Nephron (organoid): ENCODE results near the gene WNT3A.

ENCODE experiments used
- H3K27ac Mint-ChIP-seq, 3 experiments: 2 replicates each; pipeline ENCODE4 v1.8.0; 2020; ENCODE audit warnings: mixed read lengths in 3 of 3, mild to moderate bottlenecking in 2 of 3, moderate library complexity in 1 of 3
- H3K27me3 Mint-ChIP-seq: 2 replicates; pipeline ENCODE4 v1.8.0; 2021; ENCODE audit warnings: low read depth, mild to moderate bottlenecking, moderate library complexity, mixed read lengths
- H3K36me3 Mint-ChIP-seq: 2 replicates; pipeline ENCODE4 v1.8.0; 2020; ENCODE audit warnings: low read depth, mixed read lengths
- H3K4me1 Mint-ChIP-seq: 2 replicates; pipeline ENCODE4 v1.8.0; 2020; ENCODE audit warnings: mixed read lengths
- H3K4me3 Mint-ChIP-seq, 3 experiments: 2 replicates each; pipeline ENCODE4 v1.8.0; 2020; ENCODE audit warnings: mild to moderate bottlenecking in 3 of 3, mixed read lengths in 3 of 3, moderate library complexity in 2 of 3
- H3K9me3 Mint-ChIP-seq: 2 replicates; pipeline ENCODE4 v1.8.0; 2020; ENCODE audit warnings: mixed read lengths
- TF ChIP-seq, protein P1 (sequence below), 3 experiments: fragments of 200-600 bp; sonication (generic); IDR thresholded peaks; one replicate each; pipeline ENCODE4 v1.5.0; 2021; ENCODE audit warnings: antibody characterized with exemption in 3 of 3; ENCODE audit not compliant: unreplicated experiment in 3 of 3

WNT3A gene

DNA sequence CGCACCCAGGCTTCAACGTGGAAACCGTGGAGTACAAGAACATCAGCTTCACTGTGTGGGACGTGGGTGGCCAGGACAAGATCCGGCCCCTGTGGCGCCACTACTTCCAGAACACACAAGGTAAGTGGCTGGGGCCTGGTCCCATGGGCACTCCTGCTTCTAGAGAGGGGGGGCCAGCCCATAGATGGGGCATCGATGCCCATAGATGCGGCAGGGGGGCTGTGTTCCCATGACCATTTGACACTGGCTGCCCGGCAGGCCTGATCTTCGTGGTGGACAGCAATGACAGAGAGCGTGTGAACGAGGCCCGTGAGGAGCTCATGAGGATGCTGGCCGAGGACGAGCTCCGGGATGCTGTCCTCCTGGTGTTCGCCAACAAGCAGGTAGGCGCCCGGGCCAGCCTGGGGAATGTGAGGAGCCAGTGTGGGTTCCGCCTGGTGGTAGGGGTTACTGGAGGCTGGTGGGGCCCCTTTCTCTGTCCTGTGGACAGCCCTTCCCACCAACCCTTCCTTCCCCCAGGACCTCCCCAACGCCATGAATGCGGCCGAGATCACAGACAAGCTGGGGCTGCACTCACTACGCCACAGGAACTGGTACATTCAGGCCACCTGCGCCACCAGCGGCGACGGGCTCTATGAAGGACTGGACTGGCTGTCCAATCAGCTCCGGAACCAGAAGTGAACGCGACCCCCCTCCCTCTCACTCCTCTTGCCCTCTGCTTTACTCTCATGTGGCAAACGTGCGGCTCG is 90.7 kb downstream of the WNT3A start:
- H3K4me1 Mint-ChIP-seq: peaks cover 13% of the 10 kb centered on the region
- no peaks in the 10 kb centered on the region for H3K27me3 Mint-ChIP-seq
- TF ChIP-seq, protein P1, sequence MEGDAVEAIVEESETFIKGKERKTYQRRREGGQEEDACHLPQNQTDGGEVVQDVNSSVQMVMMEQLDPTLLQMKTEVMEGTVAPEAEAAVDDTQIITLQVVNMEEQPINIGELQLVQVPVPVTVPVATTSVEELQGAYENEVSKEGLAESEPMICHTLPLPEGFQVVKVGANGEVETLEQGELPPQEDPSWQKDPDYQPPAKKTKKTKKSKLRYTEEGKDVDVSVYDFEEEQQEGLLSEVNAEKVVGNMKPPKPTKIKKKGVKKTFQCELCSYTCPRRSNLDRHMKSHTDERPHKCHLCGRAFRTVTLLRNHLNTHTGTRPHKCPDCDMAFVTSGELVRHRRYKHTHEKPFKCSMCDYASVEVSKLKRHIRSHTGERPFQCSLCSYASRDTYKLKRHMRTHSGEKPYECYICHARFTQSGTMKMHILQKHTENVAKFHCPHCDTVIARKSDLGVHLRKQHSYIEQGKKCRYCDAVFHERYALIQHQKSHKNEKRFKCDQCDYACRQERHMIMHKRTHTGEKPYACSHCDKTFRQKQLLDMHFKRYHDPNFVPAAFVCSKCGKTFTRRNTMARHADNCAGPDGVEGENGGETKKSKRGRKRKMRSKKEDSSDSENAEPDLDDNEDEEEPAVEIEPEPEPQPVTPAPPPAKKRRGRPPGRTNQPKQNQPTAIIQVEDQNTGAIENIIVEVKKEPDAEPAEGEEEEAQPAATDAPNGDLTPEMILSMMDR (IDR thresholded peaks at IDR 0.05; ENCODE audit: unreplicated experiment in 3 of 3): no peak
- H3K4me3 Mint-ChIP-seq: no peak overlapping the region
- H3K27ac Mint-ChIP-seq: no peak overlapping the region
- H3K36me3 Mint-ChIP-seq: peaks cover 75% of the 10 kb centered on the region
- peaks cover 16% of the 10 kb centered on the region for H3K9me3 Mint-ChIP-seq

DNA sequence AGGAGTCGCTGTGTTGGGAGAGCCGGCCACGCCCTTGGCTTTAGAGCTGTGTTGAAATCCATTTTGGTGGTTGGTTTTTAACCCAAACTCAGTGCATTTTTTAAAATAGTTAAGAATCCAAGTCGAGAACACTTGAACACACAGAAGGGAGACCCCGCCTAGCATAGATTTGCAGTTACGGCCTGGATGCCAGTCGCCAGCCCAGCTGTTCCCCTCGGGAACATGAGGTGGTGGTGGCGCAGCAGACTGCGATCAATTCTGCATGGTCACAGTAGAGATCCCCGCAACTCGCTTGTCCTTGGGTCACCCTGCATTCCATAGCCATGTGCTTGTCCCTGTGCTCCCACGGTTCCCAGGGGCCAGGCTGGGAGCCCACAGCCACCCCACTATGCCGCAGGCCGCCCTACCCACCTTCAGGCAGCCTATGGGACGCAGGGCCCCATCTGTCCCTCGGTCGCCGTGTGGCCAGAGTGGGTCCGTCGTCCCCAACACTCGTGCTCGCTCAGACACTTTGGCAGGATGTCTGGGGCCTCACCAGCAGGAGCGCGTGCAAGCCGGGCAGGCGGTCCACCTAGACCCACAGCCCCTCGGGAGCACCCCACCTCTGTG is 91.6 kb downstream of the WNT3A start:
- peaks cover 66% of the 10 kb centered on the region for H3K36me3 Mint-ChIP-seq
- peaks cover 16% of the 10 kb centered on the region for H3K9me3 Mint-ChIP-seq
- peaks cover 17% of the 10 kb centered on the region for H3K4me1 Mint-ChIP-seq
- no peak overlapping the region for H3K27ac Mint-ChIP-seq
- TF ChIP-seq, protein P1 (IDR thresholded peaks at IDR 0.05; ENCODE audit: unreplicated experiment in 3 of 3): no peak
- no peaks in the 10 kb centered on the region for H3K27me3 Mint-ChIP-seq
- peak overlapping the region in 1 of 3 experiments; percentile 28 for H3K4me3 Mint-ChIP-seq

DNA sequence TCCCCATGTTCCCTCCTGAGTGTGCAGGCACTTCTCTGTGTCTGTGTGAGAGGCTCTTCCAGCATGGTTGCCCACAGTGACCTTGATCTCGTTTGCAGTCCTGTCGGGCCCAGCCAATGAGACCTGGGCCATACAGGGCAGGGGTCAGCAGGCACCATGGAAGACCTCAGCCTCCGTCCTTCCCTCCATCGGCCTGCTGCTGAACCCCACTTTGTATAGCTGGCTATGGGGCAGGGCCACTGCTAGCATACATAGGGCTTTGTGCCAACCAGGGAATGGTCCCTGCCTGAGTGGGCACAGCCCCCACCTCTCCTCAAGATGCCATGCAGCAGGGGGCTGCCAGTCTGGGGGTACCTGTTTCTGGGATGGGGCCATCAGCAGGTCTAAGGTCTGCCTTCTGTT is 92.5 kb downstream of the WNT3A start:
- Mint-ChIP-seq H3K9me3 (peaks cover 13% of the 10 kb centered on the region), H3K27ac (no peak overlapping the region), H3K27me3 (no peaks in the 10 kb centered on the region), H3K4me3 (no peak overlapping the region), H3K36me3 (peaks cover 57% of the 10 kb centered on the region), H3K4me1 (peaks cover 20% of the 10 kb centered on the region)
- TF ChIP-seq, protein P1 (IDR thresholded peaks at IDR 0.05; ENCODE audit: unreplicated experiment in 3 of 3): no peak

DNA sequence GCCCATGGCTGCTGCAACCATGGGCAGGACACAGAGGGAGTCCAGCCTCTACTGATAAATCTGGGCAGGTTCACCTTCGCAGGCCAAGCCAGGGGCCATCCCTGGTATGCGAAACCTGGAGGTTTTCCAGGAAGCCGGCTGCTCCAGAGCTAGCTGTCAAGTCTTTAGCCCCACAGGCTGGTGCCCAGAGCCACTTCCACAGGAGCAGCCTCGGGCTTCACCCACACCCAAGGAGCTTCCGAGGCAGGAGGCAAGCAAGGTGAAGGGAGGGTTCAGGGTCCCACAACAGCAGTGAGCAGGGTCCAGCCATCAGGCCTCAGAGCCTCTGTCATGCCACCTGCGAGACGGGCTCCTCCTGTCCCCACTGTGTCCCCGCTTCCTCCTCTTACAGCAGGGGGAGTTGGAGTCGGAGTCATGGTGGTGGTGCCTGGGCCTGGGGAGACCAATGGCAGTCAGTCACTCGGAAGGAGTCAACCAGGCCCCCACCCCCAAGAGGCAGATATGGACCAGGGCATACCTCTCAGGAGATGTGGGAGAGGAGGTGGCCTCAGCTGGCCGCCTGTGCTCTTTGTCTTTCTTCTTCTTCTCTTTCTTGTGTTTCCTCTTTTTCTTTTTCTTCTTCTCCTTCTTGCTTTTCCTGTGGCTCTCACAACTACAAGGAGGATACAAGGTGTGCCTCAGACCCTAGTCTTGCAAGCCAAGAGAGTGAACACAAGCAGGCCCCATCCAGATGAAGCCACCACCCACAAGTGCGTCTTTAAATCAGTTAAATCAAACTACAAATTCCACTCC is 94.2 kb downstream of the WNT3A start:
- Mint-ChIP-seq H3K9me3 (no peaks in the 10 kb centered on the region), H3K4me1 (peaks cover 11% of the 10 kb centered on the region), H3K4me3 (peak overlapping the region; percentile 75 to 85 (median 82)), H3K27ac (peak overlapping the region in 2 of 3 experiments; percentile 27 to 43), H3K36me3 (peaks cover 40% of the 10 kb centered on the region), H3K27me3 (no peaks in the 10 kb centered on the region)
- TF ChIP-seq, protein P1 (IDR thresholded peaks at IDR 0.05; ENCODE audit: unreplicated experiment in 3 of 3): no peak

DNA sequence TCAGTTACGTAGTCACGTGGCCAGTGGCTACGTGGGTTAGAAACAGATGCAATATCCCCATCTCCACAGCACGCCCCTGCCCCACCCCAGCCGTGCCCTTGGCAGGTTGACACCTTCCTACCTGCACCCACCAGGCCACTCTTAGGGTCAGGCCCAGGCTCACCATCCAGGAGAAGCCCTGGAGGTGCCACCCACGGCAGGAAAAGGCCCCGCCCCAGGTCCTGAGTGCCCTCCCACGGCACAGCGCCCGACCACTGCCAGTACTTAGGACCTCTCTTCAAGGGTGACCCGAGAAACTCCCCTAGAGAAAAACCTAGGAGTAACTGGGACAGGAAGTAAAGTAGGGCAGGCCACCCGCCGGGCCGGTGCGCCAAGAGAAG is 94.8 kb downstream of the WNT3A start:
- TF ChIP-seq, protein P1 (IDR thresholded peaks at IDR 0.05; ENCODE audit: unreplicated experiment in 3 of 3): no peak
- Mint-ChIP-seq H3K36me3 (peaks cover 38% of the 10 kb centered on the region), H3K9me3 (no peaks in the 10 kb centered on the region), H3K4me1 (peaks cover 11% of the 10 kb centered on the region), H3K27ac (peak overlapping the region in 2 of 3 experiments; percentile 27 to 43), H3K4me3 (peak overlapping the region; percentile 75 to 85 (median 82)), H3K27me3 (no peaks in the 10 kb centered on the region)
